ENCODE data around the gene CAMK2G.

DNA sequence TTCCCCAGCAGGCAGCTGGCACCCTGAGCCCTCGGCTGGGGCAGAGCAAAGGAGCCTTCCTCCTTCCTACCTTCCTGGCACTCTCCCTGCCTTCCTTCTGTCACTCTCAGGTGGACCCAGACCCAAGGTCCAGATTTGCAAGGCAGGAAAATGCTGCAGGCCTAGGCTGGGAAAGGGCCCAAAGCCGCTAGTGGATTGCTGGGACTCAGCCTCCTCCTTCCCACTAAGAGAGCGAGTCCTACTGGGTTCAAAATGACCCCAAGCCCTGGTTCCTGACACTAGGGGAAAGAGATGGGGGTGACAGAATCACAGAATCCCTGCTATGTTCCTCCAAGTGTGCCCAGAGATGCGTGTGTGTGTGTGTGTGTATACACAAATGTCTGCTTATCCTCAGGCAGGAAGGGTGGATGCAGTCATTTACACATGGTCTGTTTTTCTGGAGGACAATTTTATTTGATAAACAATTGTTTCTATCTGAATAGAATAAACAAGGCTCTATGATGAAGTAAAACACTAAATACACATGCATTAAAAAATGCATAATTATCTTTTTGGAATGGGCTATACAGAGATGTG is 35.3 kb upstream of the CAMK2G start:
- no peak for TF ChIP-seq EGR1 (IDR thresholded peaks at IDR 0.05; ENCODE audit: low read depth in 2 of 2)
- no peak for TF ChIP-seq TAF1 (conservative IDR thresholded peaks at IDR 0.05)
- TF ChIP-seq RAD21 (IDR thresholded peaks at IDR 0.05), result no peak
- no peak for TF ChIP-seq CTCF (IDR thresholded peaks at IDR 0.05; ENCODE audit: low read depth, low read length, missing input control)
- no peak for TF ChIP-seq REST (IDR thresholded peaks at IDR 0.05)
